NCI-H524 (cell line): Measurements from ENCODE around the gene PSME4.

Experiments used
- DNase-seq, 2 experiments: peaks; one replicate each; lab custom pipeline; 2025; lab: John Stamatoyannopoulos, UW

The PSME4 gene, protein sequence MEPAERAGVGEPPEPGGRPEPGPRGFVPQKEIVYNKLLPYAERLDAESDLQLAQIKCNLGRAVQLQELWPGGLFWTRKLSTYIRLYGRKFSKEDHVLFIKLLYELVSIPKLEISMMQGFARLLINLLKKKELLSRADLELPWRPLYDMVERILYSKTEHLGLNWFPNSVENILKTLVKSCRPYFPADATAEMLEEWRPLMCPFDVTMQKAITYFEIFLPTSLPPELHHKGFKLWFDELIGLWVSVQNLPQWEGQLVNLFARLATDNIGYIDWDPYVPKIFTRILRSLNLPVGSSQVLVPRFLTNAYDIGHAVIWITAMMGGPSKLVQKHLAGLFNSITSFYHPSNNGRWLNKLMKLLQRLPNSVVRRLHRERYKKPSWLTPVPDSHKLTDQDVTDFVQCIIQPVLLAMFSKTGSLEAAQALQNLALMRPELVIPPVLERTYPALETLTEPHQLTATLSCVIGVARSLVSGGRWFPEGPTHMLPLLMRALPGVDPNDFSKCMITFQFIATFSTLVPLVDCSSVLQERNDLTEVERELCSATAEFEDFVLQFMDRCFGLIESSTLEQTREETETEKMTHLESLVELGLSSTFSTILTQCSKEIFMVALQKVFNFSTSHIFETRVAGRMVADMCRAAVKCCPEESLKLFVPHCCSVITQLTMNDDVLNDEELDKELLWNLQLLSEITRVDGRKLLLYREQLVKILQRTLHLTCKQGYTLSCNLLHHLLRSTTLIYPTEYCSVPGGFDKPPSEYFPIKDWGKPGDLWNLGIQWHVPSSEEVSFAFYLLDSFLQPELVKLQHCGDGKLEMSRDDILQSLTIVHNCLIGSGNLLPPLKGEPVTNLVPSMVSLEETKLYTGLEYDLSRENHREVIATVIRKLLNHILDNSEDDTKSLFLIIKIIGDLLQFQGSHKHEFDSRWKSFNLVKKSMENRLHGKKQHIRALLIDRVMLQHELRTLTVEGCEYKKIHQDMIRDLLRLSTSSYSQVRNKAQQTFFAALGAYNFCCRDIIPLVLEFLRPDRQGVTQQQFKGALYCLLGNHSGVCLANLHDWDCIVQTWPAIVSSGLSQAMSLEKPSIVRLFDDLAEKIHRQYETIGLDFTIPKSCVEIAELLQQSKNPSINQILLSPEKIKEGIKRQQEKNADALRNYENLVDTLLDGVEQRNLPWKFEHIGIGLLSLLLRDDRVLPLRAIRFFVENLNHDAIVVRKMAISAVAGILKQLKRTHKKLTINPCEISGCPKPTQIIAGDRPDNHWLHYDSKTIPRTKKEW (N-terminal part only)

DNA sequence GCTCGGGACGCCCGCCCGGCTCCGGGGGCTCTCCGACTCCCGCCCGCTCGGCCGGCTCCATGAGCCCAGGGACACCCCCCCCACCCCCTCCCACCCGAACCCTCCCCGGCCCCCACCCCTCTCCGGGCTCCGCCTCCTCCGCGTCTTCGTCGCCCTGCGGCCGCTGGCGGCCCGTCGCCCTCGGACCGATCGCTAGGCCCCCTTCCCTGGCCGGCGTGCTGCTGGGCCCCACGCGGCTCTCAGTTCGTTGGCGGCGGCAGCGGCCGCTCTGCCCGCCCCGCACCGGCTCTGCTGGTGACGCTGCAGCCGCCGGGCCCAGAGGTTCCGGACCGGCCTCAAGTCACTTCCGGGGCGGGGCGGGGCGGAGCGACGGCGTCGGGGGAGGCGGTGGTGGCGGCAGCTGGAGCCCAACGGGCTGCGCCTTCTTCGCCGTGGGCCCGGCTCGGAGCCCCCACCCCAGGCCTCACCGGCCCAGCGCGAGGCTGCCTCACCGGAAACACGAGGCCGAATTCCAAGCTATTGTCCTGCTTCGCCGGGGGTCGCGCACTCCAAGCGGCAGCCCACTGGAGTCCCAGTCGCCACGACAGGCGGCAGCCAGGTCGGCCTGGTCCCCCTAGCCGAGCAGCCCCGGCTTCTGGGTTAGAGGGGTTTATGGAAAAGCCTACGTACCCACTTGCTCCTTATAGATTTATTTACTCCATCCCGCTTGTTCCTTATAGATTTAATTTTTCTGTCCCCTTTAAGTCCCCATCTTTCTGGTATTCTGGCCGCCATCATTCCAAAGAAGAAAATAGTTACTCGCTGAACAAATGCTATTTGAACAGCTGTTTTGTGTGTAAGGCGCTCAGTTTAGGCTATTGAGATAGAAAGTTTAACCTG lies at the start of gene PSME4:
PSME4 (minus strand) TSS at position 270 of the 879 bp plus-strand sequence; CDS start at position 61, 209 bp downstream.
- peak; percentile 71 to 85 for DNase-seq

DNA sequence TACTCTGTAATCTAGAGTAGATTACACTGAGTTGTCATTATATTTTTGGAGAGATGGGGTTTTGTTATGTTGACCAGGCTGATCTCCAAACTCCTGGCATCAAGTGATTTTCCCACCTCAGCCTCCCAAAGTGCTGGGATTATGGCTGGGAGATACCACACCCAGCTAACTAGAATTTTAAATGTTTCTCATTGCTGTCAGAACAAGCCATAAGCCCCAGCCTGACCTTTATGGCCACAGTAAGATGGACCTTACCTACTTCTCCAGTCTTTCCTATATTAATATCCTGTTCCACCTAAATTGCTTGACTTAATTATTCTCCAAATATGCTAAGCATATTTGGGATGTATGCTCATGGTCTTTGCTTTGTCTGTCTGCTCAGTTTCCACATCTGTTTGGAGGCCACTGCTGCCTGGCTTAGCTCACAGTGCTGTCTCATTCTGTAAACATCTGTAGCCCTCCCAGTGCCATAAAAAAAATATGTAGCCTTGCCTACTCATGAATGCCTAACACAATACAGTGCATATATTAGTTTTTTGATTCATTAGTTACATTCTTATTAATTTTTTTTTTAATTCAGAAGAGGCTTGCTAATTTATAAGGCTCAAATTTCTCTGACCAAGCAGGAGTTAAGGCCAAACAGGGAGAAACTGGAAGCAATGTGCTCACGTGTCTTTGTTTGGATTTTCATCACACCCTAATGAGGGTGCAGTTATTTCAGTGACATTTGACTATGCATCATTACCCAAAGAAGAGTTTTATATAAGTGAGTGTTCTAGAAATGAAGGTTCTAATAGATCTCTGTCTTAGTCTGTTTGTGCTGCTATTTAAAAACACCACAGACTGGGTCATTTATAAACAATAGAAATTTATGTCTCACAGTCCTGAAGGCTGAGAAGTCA lies 45.3 kb upstream of the PSME4 start:
- DNase-seq, result no peak

DNA sequence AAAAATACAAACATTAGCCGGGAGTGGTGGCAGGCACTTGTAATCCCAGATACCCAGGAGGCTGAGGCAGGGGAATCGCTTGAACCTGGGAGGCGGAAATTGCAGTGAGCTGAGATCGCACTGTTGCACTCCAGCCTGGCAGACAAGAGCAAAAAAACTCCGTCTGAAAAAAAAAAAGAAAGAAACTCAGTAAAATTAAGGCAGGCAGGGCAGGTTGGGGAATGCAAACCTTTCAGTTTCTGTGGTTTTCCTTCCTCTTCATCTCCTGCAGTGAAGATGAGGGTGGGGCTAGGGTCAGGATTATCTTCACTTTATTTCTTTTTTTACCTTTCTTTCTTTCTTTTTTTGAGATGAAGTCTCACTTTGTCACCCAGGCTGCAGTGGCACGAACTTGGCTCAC lies 43.2 kb upstream of the PSME4 start:
- DNase-seq, result no peak

DNA sequence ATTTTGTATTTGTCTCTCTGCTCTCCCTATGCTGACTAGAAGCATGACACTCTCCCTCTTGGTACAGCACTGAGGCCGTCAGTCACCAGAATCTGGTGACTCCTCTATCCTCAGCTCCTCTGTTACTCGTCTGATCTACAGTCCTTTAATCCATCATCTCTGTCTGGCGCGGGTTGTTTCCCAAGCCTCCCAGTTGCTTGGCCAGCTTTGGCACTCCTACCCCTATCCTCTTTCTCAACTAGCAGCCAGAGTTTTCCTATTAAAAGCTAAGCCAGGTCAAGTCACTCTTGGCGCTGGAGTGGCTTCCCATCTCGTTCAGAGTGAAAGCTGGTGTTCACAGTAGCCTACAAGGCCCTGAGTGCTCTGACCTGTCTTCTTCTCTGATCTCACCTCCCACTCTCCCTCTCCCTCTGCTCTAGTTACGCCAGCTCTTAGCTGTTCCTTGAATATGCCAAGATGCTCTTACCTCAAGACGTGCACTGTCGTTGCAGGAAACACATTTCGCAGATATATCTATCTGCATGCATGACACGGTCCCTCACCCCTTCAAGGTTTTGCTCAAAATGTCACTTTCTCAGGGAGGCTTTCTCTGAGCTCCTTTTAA lies 41.8 kb upstream of the PSME4 start:
- DNase-seq, result no peak

DNA sequence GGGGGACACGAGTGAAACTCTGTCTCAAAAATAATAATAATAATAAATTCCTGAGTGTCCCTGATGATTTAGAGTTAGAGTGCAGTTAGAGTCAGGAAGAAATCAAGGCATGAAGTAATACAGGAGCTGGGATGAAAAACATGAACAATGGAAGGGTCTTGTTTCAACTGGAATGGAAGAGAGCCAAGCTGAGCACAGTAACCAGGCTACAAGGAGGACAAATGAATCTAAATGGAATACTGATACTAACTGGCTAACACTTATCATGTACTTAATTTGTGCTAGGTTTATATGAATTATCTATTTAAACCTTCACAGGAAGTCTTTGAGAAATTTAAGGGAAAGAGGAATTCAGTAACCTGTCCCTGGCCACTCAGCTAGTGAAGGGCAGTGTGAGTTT lies 38.8 kb upstream of the PSME4 start:
- no peak for DNase-seq

DNA sequence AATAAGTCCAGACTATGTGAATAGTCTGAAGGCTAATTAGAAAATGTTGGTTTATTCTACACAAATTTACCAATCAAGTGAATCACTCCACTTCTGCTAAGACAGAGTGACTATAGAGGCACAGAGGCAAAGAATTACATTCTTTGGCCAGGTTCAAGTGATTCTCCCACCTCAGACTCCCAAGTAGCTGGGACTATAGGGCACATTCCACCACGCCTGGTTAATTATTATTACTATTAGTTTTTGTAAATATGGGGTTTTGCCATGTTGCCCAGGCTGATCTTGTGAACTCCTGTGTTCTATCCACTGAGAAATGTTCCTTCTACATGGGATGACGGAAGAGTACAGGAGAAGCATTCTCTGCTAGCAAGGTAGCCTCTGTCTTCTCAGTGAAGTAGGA lies 37.6 kb upstream of the PSME4 start:
- DNase-seq, result no peak

DNA sequence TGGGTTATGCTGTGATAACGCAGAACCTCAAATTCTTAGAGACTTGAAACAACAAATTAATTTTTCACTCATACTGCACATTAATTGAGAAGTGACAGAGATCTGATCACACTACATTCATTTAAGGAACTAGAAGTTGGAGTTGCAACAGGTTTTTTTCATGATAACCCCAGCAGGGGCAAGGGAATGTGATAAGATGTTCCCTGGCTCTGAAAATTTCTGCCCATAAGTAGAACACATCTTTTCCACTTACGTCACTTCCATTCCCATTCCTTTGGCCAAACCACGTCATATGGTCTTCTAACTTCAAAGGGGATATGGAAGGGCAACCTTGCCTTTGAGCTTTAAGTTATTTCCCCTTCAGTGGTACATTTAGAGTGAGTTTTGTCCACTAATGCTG lies 29.7 kb upstream of the PSME4 start:
- no peak for DNase-seq

DNA sequence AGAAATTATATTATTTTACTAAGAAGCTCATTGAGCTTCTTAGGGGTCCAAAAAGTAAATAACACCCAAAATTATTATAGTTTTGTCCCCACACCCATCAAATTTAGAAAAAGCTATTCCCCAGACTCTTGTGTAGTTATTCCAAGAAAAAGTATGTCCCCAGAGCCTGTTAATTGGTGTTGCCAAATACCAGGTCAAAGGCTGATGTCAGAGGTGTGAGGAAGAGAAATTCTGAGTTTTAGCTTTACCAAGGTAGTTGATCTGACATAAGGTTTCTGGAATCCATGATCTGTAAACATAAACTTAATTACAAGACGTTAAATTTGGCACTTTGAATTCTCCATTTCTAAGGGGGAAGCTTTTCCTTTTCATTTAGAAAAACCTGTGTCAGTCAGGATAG lies 29.3 kb upstream of the PSME4 start:
- DNase-seq, result no peak

DNA sequence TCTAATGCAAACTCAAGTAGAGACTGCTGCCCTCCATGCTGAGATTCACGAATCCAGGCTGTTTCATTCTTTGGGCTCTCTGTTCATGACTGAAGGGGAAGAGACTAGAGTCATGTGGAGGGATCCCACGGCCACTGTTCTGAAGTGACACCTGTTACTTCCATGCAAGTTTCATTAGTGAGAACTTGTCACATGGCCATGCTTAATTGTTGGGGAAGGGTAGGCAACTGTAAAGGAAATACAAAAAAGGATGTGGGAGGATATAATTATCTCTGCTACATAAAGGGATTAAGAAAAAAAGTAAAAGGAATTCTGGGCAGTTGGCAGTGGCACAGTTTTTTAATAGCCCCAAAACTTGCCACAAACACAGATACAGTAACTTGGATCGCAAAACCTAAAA lies 28.0 kb upstream of the PSME4 start:
- DNase-seq, result no peak

DNA sequence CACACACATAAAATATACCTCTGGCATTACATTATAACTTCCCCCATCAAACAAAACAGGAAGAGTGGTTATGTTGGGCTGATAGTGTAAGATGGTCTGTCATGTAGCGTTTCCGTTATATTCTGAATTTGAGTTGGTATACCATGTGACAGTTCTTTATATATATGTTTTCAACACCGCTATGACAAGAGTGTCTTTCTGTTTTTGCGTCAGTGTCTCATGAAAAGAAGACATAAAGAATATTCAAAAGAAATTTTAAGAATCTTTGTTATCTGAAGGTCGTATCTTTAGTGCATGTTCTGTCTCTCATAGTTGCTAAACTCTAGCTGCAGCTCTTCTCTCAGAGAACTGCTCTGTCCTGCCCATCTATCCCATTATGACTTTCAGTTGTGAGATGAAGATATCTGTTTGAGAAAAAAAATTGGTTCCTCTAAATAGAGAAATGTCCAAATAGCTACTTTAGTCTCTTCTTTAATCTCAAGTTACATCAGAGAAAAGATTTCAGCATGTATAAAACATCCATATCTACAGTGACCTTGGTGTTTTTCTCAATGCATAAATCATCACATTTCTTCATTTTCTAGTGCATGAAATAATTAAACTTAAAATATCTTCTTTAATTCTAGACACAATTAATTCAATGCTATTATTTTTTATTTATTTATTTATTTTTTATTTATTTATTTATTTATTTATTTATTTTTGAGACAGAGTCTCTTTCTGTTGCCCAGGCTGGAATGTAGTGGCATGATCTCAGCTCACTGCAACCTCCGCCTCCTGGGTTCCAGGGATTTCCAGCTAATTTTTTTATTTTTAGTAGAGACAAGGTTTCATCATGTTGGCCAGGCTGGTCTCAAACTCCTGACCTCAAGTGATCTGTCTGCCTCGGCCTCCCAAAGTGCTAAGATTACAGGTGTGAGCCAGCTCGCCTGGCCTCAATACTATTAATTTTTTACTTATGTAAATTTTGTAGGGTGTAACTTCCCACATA lies 24.3 kb upstream of the PSME4 start:
- DNase-seq, result no peak

DNA sequence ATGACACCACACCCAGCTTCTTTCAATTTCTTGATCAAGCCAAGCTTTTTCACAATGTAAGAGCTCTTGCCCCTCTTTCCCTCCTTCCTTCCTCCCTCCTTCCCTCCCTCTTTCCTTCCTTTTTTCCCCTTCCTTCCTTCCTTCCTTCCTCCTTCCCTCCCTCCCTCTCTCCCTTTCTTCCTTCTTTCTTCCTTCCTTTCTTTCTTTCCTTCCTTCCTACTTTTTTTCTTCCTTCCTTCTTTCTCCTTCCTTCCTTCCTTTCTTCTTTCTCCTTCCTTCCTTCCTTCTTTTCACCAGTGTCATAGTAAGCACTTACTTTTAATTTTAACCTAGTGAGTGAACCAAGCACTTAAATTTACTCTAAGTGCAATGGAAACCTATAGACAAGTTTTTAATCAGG lies 21.2 kb upstream of the PSME4 start:
- no peak for DNase-seq

DNA sequence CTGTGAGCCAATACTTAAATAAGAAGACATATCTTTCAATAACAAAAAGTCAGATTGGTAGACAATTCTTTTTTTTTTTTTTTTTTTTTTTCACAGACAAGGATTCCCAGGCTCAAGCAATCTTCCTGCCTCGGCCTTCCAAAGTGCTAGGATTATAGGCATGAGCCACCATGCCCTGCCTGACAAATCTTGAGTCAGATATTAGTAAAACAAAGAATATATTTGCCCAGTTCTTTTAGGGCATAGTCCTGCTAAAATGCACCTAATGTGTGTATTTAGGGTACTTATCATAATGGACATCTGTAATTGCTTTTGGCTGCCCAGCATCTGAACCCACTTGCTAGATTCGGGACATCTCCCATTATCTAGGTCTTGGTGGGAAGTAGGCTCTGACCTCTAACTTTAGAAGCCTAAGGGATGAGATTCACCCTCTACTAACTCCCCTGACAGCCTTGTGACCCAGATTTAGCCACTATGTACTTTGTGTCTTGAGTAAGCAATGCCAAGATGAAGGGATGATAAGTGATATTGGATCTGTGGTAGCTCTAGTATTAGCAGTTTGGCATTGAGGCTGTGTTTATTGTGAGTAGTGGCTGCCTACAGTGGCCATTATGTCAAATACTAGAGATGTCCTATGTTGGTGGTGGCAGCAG lies 18.5 kb upstream of the PSME4 start:
- DNase-seq, result no peak

DNA sequence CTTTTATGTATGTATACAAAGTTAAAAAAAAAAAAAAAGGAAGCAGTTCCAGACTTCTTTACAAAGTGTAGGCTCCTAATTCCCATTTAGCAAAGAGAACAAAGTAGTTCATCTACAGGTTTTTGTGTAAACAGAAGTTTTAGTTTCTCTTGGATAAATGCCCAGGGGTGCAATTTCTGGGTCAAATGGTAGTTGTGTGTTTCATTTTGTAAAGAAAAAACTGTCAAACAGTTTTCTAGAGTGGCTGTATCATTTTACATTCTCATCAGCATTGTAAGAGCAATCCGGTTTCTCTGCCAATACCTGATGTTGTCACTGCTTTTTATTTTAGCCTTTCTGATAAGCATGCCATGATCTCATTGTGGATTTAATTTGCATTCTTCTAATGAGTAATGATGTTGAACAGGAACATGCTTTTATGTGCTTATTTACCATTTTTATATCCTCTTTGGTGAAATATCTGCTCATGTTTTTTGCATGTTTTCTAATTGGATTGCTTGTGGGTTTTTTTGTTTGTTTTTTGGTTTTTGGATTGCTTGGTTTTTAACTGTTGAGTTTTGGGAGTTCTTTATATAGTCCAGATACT lies 16.6 kb upstream of the PSME4 start:
- no peak for DNase-seq

DNA sequence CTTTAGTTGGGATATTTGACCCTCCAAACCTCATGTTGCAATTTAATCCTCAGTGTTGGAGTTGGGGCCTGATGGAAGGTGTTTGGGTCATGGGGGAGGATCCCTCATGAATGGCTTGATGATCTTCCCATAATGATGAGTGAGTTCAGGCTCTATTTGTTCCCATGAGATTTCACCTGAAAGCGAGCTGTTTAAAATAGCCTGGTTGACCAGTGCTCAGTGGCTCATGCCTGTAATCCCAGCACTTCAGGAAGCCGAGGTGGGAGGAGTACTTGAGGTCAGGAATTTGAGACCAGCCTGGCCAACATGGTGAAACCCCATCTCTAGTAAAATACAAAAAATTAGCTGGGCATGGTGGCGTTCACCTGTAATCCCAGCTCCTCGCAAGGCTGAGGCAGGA lies 14.9 kb upstream of the PSME4 start:
- DNase-seq, result no peak

DNA sequence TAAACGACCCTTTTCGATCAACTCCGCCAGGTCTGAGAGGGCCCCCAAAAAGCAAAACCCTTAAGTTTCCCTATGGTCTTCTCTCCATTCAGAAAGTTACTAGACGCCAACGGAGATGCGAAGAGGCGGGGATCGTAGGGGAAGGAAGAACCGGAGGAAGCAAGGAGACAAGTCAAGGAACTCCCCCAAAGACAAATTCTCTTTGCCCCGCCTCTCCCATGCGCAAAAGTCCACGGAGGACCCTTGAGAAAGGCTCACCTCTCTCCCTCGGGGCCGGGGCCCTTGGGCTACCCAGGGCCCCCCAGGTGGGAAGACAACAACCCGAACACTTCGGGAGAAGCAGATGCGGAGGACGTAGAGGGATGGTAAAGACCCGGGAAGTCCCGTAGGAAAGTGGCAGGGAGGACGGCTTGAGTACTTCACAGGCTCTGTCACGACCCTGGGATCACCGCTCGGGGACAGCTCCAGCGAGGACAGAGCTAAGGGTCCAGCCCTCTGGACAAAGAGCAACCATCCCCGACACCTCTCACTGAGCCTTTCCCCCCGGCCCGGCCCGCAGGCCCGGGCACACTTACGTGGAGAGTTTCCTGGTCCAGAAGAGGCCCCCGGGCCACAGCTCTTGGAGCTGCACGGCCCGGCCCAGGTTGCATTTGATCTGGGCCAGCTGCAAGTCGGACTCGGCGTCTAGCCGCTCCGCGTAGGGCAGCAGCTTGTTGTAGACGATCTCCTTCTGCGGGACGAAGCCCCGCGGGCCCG lies 647 bp downstream of the PSME4 start:
- DNase-seq, result peak in 1 of 2 experiments; percentile 52

DNA sequence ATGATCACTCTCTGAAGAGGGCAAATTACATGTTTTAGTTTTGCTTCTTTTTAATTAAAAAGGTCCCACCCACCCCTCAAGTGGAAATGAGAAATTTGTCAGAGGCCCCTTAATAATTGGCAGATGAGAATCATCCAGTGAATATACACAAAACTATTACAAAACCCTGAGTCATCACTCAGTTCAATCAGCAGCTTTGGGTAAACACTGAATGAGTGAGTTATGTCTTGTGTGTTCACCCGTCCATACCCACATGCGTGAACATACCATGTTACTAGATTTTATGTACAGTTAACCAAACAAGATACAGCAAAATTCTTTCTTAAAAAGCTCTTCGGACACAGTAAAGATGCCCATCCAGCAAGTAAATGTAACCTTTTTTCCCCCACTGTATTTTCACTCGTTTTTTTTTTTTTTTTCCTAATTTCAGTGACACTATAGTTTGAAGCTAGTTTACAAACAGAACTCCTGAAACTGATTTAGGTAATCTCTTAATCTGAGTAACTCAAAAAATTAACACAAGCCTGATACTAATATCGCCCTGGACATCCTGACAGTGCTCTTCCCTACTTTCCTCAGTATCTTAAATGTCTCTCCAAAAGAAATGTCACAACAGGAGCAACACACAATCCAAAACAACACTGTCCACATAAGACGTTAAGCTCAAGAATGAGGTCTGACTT lies 1.4 kb downstream of the PSME4 start:
- DNase-seq, result peak in 1 of 2 experiments; percentile 30
